Gastroesophageal sphincter (tissue), 3 donors: ENCODE results near the gene SLC18A3.

ENCODE experiments used
- EP300 ChIP-seq: sonication (generic); formaldehyde crosslinking; IDR thresholded peaks from one replicate; pipeline ENCODE4 v1.6.1; 2017; ENCODE audit warnings: antibody characterized with exemption, mild to moderate bottlenecking
- POLR2A ChIP-seq, 2 donors: fragments of 450-650 bp; IDR thresholded peaks; one replicate each; pipeline ENCODE4 v1.6.1; 2017; ENCODE audit warnings: antibody characterized with exemption in 2 of 2, mild to moderate bottlenecking in 2 of 2, moderate library complexity in 1 of 2
- TF ChIP-seq, protein P1 (sequence below), 4 experiments: fragments of 200-600 bp in 2 of 4; fragments of 450-650 bp in 2 of 4; sonication (generic) in 1 of 4; IDR thresholded peaks; one replicate each; pipeline ENCODE4 v1.5.1; 2017 to 2019; ENCODE audit warnings: antibody characterized with exemption in 4 of 4, mild to moderate bottlenecking in 2 of 4, moderate library complexity in 2 of 4

DNA sequence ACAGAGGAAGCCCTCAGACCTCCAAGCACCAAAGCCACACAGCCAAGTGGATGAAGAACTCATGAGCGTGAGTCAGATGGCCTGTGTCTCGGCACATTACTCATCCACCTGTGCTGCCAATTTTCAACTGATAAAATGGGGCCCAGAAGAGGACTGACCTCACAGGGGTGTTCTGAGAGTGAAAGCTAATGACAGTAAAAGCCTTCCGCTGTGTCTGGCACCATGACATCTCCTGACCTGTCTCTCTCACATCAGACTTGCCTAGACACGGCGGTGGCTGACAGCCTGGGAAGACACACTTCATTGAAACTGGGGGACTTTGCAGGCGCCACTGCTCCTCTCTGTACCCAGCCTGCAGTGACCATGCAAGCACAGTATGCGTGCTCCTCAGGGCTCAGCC, 8.3 kb upstream of the SLC18A3 start:
- TF ChIP-seq, protein P1, sequence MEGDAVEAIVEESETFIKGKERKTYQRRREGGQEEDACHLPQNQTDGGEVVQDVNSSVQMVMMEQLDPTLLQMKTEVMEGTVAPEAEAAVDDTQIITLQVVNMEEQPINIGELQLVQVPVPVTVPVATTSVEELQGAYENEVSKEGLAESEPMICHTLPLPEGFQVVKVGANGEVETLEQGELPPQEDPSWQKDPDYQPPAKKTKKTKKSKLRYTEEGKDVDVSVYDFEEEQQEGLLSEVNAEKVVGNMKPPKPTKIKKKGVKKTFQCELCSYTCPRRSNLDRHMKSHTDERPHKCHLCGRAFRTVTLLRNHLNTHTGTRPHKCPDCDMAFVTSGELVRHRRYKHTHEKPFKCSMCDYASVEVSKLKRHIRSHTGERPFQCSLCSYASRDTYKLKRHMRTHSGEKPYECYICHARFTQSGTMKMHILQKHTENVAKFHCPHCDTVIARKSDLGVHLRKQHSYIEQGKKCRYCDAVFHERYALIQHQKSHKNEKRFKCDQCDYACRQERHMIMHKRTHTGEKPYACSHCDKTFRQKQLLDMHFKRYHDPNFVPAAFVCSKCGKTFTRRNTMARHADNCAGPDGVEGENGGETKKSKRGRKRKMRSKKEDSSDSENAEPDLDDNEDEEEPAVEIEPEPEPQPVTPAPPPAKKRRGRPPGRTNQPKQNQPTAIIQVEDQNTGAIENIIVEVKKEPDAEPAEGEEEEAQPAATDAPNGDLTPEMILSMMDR (IDR thresholded peaks at IDR 0.05) = no peak
- TF ChIP-seq EP300 = no peak
- TF ChIP-seq POLR2A (IDR thresholded peaks at IDR 0.05) = no peak
